GM20000 (cell line): Measurements from ENCODE around the gene ABCG4.
A peak's percentile ranks its signal among the peaks of the same experiment; 100 is the strongest.

Experiments used
- DNase-seq: peaks from one replicate; pipeline ENCODE4 v3.0.0; 2012; ENCODE audit warnings: low spot score
- CTCF ChIP-seq: IDR thresholded peaks from 2 replicates; pipeline ENCODE4 v1.5.1; 2012; ENCODE audit warnings: mild to moderate bottlenecking, control low read depth; ENCODE audit errors: extremely low read depth, missing control alignments

ABCG4 gene

GRCh38 chr11:119169282-119169719 is 20.4 kb downstream of the ABCG4 start:
- no peak for TF ChIP-seq CTCF
- peak; percentile 72 for DNase-seq

- no peak for DNase-seq
- no peak for TF ChIP-seq CTCF
These were observed 23.7 kb downstream of the ABCG4 start for GRCh38 chr11:119172513-119172912.

- TF ChIP-seq CTCF: no peak
- DNase-seq: no peak
These were observed 24.6 kb downstream of the ABCG4 start for GRCh38 chr11:119173453-119173852.

GRCh38 chr11:119175493-119176077 is 26.7 kb downstream of the ABCG4 start:
- TF ChIP-seq CTCF: no peak
- DNase-seq: no peak

GRCh38 chr11:119178166-119178680 is 29.4 kb downstream of the ABCG4 start:
- TF ChIP-seq CTCF: no peak
- no peak for DNase-seq

GRCh38 chr11:119179342-119179741 is 30.5 kb downstream of the ABCG4 start:
- no peak for DNase-seq
- no peak for TF ChIP-seq CTCF

GRCh38 chr11:119179983-119180382 is 31.1 kb downstream of the ABCG4 start:
- no peak for TF ChIP-seq CTCF
- DNase-seq: no peak
